PC-9 (cell line): ENCODE measurements around the gene ARID2. TPM values are rescaled to one million over a fixed set of nuclear protein-coding genes. Genes with fewer than 3 reads are reported as not detected.

ENCODE experiments used
- BruUV-seq: library from RNA; stranded (reverse); fragments of 400-500 nt; replicated peaks from 2 replicates; lab custom pipeline; 2021; lab: Mats Ljungman, UMichigan
- CTCF ChIA-PET: fragments of 300-600 bp; sonication (Branson Sonifier 250); formaldehyde crosslinking; loops from one replicate; lab custom pipeline; 2022; ENCODE audit warnings: antibody characterized with exemption; lab: Charles Lee
- POLR2A ChIA-PET: fragments of 300-600 bp; sonication (Branson Sonifier 250); formaldehyde crosslinking; loops from one replicate; lab custom pipeline; 2022; ENCODE audit warnings: antibody characterized with exemption; ENCODE audit not compliant: unreplicated experiment; lab: Charles Lee
- DNase-seq, 2 experiments: peaks; one replicate each; pipeline versions ENCODE4 v3.0.0 to v3.0.0-alpha.2; 2015 to 2022; ENCODE audit warnings: mixed read lengths in 1 of 2
- H2AFZ ChIP-seq: fragments of 200-600 bp; sonication (generic); 2 replicates; pipeline ENCODE4 v1.8.1; 2017; ENCODE audit warnings: antibody characterized with exemption
- H3F3A ChIP-seq: fragments of 200-600 bp; sonication (generic); 2 replicates; pipeline ENCODE4 v1.8.1; 2017; ENCODE audit warnings: antibody characterized with exemption, mild to moderate bottlenecking, low read depth; ENCODE audit not compliant: insufficient read depth
- H3K27ac ChIP-seq: fragments of 200-600 bp; sonication (generic); 2 replicates; pipeline ENCODE4 v1.6.1; 2016; ENCODE audit warnings: mixed run types
- H3K27me3 ChIP-seq: fragments of 200-600 bp; sonication (generic); 2 replicates; pipeline ENCODE4 v1.6.1; 2016; ENCODE audit warnings: low read depth, mixed run types; ENCODE audit not compliant: insufficient read depth
- H3K36me3 ChIP-seq: fragments of 200-600 bp; sonication (generic); 2 replicates; pipeline ENCODE4 v1.6.1; 2016; ENCODE audit warnings: low read depth, mixed run types
- H3K4me1 ChIP-seq: fragments of 200-600 bp; sonication (generic); replicated peaks from 2 replicates; pipeline ENCODE4 v1.6.1; 2016; ENCODE audit warnings: mixed run types; ENCODE audit not compliant: insufficient read depth
- H3K4me2 ChIP-seq: fragments of 200-600 bp; sonication (generic); 2 replicates; pipeline ENCODE4 v1.6.1; 2017; ENCODE audit warnings: mixed run types
- H3K4me3 ChIP-seq: fragments of 200-600 bp; sonication (generic); 2 replicates; pipeline ENCODE4 v1.6.1; 2016; ENCODE audit warnings: mixed run types
- H3K79me2 ChIP-seq: fragments of 200-600 bp; sonication (generic); 2 replicates; pipeline ENCODE4 v1.6.1; 2017; ENCODE audit warnings: low read depth, mixed run types
- H3K9me2 ChIP-seq: fragments of 200-600 bp; sonication (generic); 2 replicates; pipeline ENCODE4 v1.8.1; 2017; ENCODE audit warnings: mild to moderate bottlenecking; ENCODE audit not compliant: insufficient read depth
- H3K9me3 ChIP-seq: fragments of 200-600 bp; sonication (generic); 2 replicates; pipeline ENCODE4 v1.8.1; 2016; ENCODE audit warnings: low read depth; ENCODE audit not compliant: insufficient read depth
- H4K20me1 ChIP-seq: fragments of 200-600 bp; sonication (generic); 2 replicates; pipeline ENCODE4 v1.8.1; 2017; ENCODE audit not compliant: insufficient read depth
- EZH2 ChIP-seq: fragments of 200-600 bp; sonication (generic); IDR thresholded peaks from 2 replicates; pipeline ENCODE4 v1.8.0; 2017; ENCODE audit warnings: antibody characterized with exemption, low read depth
- intact Hi-C: fragments of 100-400 bp; cut with micrococcal nuclease; formaldehyde crosslinking; loops from one replicate; pipeline ENCODE4 v1.10.0; 2022; ENCODE audit not compliant: unreplicated experiment
- total RNA-seq: library from RNA; stranded (reverse); gene quantifications from 2 replicates; pipeline ENCODE4 v1.2.3, GENCODE V29; 2021
- TF ChIP-seq, protein P1 (sequence below): fragments of 200-600 bp; sonication (generic); conservative IDR thresholded peaks from 2 replicates; pipeline ENCODE4 v1.6.1; 2017; ENCODE audit warnings: mixed run types, antibody characterized with exemption, mild to moderate bottlenecking, moderate library complexity

Gene ARID2
- total RNA-seq, 1 experiment from 2014 or later: 24.6 TPM

DNA sequence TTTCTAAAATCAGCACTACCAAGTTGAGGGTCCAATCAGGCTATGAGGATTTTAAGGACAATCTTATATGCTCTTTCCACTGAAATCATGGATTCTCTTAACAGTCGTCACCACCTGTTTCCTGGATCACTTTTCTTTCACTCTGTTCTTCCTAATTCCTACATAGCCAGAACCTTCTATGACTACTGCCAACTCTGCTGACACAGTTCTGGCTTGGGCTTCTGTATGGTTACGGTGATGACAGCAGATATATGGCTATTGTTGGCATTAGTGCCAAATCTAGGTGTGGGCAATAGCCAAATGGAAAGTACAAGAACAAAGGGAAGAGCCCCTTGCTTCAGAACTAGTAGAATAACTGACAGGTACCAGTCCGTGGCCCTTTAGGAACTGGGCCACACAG lies 124.0 kb downstream of the ARID2 start:
- Histone ChIP-seq H3K79me2 (no peaks in the 10 kb centered on the region), H3K4me1 (no peaks in the 10 kb centered on the region), H3K27ac (no peak overlapping the region), H3K9me3 (no peaks in the 10 kb centered on the region), H3K27me3 (no peaks in the 10 kb centered on the region), H3K4me2 (no peak overlapping the region), H3K4me3 (no peak overlapping the region), H4K20me1 (no peaks in the 10 kb centered on the region), H3K36me3 (peaks cover 17% of the 10 kb centered on the region), H2AFZ (no peak overlapping the region), H3F3A (peaks cover 4% of the 10 kb centered on the region; the same call in 1 of the 2 replicates), H3K9me2 (no peaks in the 10 kb centered on the region)
- BruUV-seq: no TSS peak
- DNase-seq: no peak
- intact Hi-C loops: no loop called here
- CTCF ChIA-PET: no interaction called here
- TF ChIP-seq EZH2: no peak
- TF ChIP-seq, protein P1, sequence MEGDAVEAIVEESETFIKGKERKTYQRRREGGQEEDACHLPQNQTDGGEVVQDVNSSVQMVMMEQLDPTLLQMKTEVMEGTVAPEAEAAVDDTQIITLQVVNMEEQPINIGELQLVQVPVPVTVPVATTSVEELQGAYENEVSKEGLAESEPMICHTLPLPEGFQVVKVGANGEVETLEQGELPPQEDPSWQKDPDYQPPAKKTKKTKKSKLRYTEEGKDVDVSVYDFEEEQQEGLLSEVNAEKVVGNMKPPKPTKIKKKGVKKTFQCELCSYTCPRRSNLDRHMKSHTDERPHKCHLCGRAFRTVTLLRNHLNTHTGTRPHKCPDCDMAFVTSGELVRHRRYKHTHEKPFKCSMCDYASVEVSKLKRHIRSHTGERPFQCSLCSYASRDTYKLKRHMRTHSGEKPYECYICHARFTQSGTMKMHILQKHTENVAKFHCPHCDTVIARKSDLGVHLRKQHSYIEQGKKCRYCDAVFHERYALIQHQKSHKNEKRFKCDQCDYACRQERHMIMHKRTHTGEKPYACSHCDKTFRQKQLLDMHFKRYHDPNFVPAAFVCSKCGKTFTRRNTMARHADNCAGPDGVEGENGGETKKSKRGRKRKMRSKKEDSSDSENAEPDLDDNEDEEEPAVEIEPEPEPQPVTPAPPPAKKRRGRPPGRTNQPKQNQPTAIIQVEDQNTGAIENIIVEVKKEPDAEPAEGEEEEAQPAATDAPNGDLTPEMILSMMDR: no peak
- POLR2A ChIA-PET: no interaction called here

GRCh38 chr12:45863332-45863731 lies 133.8 kb downstream of the ARID2 start:
- ChIA-PET POLR2A (no interaction called here), CTCF (no interaction called here)
- no peak overlapping the region for H3K27ac ChIP-seq
- peaks cover 14% of the 10 kb centered on the region; the same call in 1 of the 2 replicates for H3K36me3 ChIP-seq
- no TSS peak for BruUV-seq
- H3K9me2 ChIP-seq: 0 out of 2 replicates have a peak, but pooled peaks cover 6% of the 10 kb centered on the region
- no peaks in the 10 kb centered on the region for H4K20me1 ChIP-seq
- intact Hi-C loops: no loop called here
- no peaks in the 10 kb centered on the region for H3K4me1 ChIP-seq
- no peak overlapping the region for H3K4me2 ChIP-seq
- H3F3A ChIP-seq: no peaks in the 10 kb centered on the region
- no peaks in the 10 kb centered on the region for H3K27me3 ChIP-seq
- no peaks in the 10 kb centered on the region for H3K9me3 ChIP-seq
- H2AFZ ChIP-seq: no peak overlapping the region
- DNase-seq: no peak
- no peak overlapping the region for H3K4me3 ChIP-seq
- no peaks in the 10 kb centered on the region; the same call in 1 of the 2 replicates for H3K79me2 ChIP-seq
- no peak for TF ChIP-seq EZH2
- TF ChIP-seq, protein P1: no peak

- DNase-seq: no peak
- no peaks in the 10 kb centered on the region for H3K4me1 ChIP-seq
- TF ChIP-seq, protein P1: no peak
- TF ChIP-seq EZH2: no peak
- no peaks in the 10 kb centered on the region for H4K20me1 ChIP-seq
- peaks cover 14% of the 10 kb centered on the region; the same call in 1 of the 2 replicates for H3K36me3 ChIP-seq
- H3K27me3 ChIP-seq: no peaks in the 10 kb centered on the region
- no peak overlapping the region for H3K4me3 ChIP-seq
- H3K27ac ChIP-seq: no peak overlapping the region
- ChIA-PET POLR2A (no interaction called here), CTCF (no interaction called here)
- intact Hi-C loops: no loop called here
- no peaks in the 10 kb centered on the region for H3K79me2 ChIP-seq
- no peak overlapping the region for H3K4me2 ChIP-seq
- H3K9me2 ChIP-seq: no peaks in the 10 kb centered on the region
- BruUV-seq: no TSS peak
- no peaks in the 10 kb centered on the region for H3K9me3 ChIP-seq
- H2AFZ ChIP-seq: no peak overlapping the region
- no peaks in the 10 kb centered on the region for H3F3A ChIP-seq
Measured at GRCh38 chr12:45866299-45866698, 136.8 kb downstream of the ARID2 start.
